HG03280 (cell line): ENCODE results near the gene AGBL4.

ENCODE experiments used
- ATAC-seq: cut with Tn5 transposase; IDR thresholded peaks from one replicate; pipeline ENCODE4 v1.9.1; 2021; ENCODE audit warnings: mild to moderate bottlenecking, moderate library complexity; ENCODE audit not compliant: unreplicated experiment

The AGBL4 gene

DNA sequence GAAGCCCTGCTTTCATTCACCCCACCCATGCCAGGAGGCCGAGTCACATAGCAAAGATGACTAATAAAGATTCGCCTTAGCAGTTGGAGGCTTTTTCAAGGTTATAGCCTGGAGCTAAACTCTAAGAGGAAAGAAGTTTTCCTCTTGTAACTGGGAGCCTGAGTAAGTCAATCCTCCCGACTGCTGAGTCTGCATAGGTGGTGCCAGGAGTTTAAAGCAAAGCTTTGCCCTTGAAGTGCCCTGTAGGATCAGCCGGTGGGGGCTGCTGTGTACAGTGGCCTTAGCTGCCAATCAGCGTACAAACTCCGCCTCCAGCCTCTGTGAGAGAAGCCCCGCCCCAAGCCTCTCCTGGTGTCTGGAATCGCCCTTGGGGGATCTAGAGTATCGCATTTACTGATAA, 1404.2 kb downstream of the AGBL4 start:
- no peak for ATAC-seq

DNA sequence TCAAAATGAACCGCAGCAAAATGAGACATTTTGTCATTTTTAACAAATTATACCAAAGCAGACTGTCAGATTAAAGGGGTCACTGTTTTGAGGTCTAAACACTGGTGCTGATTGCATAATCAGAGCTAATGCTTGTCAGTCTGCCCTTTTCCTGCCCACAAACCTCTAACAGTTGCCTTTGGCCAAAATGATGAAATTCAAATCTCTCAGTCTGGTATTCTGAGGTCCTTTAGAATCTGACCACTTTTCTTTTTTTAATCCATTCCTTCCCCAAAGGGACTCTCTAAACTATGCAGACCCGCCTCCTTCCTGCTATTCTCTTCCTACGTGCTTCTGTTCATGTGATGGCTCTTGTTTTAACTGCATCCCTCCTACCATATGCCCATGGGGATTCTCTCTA, 1406.5 kb downstream of the AGBL4 start:
- no peak for ATAC-seq

DNA sequence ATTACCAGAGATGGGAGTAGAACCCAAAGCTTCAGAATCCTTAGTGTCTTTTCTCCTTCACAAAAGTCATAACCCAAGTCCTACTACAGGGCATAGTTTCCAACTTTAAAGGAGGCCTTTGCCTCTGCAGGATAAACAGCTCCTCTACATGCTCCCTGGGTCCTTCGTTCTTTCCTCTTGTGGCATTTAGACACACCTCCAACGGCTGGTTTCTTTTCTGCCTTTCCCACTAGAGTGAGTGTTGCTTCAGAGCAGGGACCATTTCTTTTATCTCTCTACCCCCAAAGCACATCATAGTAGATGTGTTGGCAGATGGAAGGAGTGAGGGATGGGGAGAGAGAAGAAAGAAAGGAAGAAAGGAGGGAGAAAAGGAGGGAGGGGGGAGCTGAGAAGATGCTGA, 1407.0 kb downstream of the AGBL4 start:
- no peak for ATAC-seq

DNA sequence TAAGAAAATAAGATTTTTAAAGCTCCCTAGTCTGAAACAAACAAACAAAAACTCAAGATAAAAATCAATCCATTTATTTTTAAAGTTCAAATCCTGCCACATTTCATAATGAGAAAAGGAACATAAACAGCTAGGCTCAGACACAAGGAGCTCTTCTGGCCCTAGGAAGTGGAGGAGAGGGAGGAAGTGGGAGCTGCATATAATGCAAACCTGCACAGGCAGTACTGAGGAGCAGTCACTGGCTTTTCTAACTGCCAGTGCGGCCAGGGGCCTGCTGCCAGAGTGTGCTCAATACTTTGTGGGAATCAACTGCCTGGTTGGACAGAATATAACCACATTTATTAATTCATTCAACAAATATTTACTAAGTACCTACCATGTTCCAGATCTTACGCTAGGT, 1411.9 kb downstream of the AGBL4 start:
- no peak for ATAC-seq

DNA sequence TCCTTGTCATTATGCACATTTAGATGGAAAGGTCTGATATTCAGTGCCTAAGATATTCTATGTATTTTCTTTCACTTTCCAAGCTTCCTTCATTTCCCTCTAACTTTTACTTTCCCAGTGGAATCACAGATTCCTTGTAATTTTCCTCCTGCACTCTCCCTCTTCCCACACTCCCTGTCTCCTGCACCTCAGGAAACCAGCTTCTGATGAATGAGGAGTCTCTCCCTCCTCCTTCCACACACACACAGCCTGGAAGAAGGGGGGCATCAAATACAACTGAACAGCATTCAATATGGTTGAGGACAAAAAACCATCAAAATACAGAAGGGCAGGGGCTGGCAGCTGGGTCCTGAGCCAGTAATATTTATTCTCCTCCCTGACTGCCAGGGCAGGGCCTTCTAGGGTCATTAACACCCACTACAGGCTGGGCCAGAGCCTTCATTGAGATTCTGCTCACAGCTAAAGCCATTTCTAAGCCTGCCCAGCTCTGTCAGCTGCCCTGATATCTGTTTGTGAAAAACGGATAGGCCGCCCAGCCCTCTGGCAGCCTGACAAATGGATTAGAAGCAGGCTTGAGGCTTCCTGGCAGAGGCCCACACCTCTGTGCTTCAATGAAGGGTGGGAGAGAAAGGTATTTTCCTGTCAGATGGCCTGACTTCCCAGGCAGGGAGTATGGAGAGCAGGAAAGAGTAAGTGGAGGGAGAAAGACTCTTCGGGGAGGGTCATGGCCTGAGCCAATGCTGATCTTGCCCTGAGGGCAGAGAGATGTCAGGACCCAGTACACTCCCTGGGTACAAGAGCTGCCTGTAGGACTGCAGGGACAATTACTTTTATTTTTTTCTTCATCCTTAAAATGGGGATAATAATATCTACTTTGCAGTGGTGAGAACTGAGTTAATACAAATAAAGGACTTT, 1412.9 kb downstream of the AGBL4 start:
- ATAC-seq, result no peak

DNA sequence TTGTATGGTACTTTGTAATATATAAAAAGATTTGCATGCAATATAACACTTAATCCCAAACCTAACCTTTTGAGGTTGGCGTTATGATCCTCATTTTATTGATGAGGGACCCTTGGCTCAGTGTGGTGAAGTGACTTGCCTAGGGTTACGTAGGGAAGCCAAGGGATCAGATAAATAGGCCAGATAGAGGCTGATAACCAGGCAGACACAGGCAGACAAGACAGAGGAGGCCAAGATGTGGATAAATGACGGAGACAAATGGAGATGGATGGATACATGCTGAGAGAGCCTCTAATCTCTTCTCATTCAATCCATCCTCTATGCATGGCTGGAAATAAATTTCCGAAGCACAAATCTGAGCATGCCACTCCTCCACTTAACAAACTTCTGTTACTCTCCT, 1414.9 kb downstream of the AGBL4 start:
- no peak for ATAC-seq

DNA sequence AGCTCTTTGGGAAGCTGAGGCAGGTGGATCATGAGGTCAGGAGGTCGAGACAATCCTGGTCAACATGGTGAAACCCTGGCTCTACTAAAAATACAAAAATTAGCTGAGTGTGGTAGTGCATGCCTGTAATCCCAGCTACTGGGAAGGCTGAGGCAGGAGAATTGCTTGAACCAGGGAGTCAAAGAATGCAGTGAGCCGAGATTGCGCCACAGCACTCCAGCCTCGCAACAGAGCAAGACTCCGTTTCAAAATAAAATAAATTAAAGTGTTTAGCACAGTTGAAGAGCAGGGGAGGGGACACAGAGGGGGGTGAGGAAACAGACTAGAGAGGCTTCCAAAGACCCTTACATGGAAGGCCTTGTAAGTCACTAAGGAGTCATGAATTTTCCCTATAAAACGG, 1420.5 kb downstream of the AGBL4 start:
- ATAC-seq, result no peak

DNA sequence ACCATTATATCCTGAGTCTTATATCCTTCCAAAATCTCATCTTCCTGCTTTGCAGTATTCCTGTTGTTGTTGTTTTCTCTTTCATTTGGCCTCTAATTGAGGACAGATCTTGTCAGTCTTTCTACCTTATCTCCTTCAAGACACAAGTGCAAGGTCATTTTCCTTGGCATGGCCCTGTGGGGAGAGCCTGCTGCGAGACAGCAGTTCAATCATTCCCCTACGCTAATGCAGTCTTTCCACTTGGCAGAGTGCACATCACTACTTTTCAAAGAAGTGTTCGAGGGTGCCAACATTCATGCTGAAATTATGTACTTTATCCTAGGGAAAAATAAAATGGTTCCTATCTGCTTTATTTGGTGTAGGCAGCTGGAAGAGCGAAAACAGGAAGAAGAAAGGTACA, 1421.4 kb downstream of the AGBL4 start:
- ATAC-seq, result no peak

DNA sequence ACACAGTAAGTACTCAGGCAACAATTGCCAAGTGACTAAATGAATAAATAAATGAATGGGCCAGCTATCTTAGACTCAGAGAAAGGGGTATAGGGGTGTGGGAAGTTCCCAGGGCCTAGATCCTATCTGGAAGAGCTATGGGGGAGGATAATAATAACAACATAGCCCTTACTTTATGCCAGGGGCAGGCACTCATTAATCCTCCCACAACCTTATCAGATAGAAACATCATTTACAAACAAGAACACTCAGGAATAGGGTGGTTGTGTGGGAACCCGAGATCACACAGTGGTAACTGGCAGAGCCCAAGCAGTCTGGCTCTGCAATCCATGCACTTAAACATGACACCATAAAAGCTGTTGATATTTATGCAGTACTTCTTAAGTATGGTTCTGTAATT, 1423.6 kb downstream of the AGBL4 start:
- no peak for ATAC-seq

DNA sequence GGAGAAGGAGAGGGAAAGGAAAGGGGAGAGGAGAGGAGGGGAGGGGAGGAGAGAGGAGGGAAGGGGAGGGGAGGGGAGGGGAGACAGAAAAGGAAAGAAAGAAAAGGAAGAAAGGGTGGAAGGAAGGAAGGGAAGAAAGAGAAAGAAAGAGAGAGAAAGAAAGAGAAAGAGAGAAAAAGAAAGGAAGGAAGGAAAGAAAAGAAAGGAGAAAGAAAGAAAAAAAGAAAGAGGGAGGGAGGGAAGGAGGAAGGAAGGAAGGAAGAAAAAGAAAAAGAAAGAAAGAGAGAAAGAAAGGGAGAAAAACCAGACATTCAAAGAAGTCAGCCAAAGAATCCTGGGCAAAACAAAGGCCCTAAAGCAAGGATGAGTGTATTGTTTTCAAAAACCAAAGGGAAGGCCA, 1426.1 kb downstream of the AGBL4 start:
- no peak for ATAC-seq

DNA sequence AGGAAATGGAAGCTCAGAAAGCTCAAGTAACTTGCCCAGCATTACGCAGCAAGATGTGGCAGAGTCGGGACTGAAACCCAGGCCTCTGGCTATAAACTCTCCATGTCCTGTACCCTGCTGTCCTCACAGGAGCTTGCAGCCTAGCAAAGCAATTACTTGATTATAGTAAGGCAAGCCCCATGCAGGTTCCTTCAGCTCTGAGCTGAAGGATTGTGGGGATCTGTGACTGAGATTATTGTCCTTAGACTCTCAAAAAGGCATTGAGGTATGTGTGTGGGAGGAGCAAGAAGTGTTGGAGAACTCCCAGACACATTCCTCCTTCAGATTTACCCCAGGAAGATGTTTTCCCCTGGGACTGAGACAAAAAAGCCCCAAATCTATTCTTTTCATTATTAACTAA, 1427.7 kb downstream of the AGBL4 start:
- ATAC-seq, result no peak

DNA sequence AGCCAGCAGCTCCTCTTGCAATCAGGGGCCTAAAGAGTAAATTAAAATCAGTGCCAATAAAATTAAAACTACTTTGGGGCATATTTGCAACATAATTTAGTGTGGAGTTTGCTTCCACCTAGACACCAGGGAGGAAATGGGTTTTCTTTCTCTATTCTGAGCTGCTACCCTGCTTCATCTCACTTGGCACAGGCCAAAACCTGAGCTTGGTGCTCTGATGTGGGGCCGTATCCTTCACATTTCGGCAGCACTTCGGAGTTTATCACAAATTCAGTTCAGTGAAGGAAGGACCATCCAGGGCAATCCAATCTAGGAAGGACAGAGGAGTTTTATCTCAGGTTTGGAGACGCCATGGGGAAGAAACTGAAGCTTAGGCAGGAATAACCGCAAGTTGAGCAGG, 1428.1 kb downstream of the AGBL4 start:
- no peak for ATAC-seq

DNA sequence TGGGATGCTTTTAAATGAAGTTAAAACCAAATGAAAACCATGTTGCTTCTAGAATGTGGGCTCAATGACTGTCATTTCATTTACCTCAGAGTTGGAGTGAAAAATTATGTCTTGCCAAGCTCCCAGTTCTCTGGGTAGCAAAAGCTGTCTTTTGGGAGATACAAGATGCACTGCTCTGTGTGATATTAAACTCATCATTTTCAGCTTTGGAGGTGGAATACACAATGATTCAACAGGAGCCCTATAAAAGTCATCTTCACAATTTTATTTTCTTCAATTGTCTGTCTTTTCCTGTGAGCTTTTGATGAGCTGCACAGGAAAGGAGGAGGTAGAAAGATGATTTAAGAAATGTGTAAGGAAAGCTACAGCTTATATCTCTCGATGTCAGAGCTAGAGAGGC, 1431.4 kb downstream of the AGBL4 start:
- ATAC-seq, result no peak

DNA sequence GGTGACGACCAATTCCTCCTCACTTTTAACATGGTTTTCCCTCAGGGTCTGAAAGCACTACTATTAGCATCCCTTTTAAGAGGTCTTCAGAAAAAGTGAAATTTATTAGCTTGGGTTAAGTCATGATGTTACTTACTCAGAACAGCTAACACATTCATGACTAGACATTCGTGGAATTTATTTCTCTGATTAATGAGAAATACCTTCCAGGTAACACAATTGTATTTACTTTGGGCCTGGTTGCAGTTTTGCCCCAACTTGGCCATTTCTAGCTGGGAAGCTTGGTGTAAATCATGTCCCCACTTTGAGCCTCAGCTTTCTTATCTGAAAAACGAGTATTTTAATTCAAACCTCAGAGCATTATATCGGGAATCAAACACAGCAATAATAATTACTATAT, 1432.6 kb downstream of the AGBL4 start:
- ATAC-seq, result no peak

DNA sequence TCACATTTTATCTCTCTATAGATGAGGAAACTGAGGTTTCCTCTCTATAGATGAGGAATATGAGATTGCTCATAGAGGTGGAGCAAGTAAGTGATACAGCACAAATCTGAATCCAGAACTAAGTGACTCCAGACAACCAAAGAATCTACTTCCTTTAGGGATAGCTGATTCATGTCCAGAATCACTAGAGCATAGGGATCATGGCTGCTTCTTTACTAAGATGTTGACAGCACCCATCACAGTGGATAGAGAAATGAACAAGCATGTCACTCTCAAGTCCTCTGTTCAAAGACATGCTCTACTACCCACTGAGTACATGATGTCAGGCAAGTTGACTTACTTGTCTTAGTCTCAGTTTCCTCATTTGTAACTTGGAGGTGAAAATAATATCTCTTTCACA, 1435.7 kb downstream of the AGBL4 start:
- no peak for ATAC-seq

DNA sequence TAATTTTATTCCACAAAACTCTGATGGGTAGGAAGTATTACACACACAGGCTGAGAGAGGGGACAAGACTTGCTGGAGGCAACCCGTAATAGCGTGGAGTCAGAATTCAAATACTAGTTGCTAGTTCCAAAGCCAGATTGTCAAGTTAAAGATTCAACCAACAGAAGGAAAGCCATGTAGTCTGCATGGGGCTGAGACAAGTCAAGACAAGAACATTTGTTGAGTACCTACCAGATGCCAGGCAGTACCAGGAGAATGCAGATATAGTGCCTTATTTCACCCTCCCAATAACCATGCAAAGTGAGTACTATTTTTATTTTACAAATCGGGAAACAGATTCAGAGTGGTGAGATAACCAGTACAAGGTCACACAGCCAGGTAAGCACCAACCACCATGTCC, 1441.3 kb downstream of the AGBL4 start:
- ATAC-seq, result no peak

DNA sequence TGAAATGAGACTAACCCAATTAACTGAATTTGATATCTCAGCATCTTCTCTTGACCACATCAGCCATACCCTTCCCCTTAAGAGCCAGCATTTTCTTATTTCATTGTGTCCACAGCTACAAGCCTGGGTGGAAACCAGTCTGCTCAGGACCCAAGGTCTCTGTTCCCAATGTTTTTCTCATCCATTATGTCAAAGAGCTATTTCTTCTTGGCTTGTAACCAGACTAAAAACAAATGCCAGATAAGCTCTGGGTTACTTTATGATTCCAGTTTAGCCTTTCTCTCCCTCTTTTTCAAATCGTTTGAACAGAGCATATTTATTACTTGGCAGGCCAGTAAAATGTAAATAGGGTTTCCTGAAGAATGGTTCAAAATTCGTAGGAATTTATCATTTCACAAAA, 1442.5 kb downstream of the AGBL4 start:
- no peak for ATAC-seq

DNA sequence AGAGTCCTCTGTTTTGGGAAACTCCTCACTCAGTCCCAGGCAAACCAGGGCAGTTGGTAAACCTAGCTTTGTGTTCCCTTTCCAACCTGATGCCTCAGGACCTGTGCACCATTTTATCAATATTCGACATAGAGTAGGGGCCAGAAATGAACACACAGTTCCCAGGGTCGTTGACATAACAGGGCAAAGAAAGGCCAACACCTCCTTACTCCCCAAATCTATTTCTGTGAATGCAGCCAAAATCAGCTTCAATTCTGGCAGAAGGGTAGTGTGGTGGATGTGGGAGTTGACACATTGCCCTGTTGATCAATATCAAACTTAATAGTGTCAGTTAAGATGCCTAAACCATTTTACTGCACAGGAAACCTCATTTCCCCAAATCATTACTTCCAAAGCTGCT, 1447.2 kb downstream of the AGBL4 start:
- ATAC-seq, result no peak

DNA sequence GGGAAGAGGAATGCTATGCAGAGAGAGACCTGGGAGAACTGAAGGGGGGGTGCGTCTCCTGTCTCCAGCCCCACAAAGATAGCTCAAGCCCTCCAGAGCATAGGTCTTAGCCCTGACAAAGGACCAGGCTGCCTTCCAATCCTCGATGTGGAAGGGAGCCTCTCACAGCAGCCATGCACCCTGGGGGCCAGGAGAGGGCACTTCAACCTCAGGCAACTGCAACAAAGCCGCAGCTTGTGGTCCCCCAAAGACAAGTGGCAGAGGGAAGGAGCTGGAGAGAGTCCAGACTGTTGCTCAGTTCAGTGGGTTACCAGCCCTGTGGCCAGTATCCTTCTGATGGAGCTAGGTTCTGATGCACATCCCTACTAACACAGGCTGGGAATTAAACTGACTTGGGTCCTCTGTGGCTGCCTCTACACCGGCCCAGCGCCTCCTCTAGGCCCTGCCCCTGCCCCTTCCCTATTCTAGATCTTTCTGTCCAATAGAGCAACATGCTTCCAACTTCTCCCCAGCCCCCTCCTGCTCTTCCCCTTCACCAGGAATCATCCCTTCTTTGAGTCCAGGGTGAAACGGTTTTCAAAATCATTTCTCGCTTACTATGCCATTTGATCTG, 1451.0 kb downstream of the AGBL4 start:
- ATAC-seq, result no peak

DNA sequence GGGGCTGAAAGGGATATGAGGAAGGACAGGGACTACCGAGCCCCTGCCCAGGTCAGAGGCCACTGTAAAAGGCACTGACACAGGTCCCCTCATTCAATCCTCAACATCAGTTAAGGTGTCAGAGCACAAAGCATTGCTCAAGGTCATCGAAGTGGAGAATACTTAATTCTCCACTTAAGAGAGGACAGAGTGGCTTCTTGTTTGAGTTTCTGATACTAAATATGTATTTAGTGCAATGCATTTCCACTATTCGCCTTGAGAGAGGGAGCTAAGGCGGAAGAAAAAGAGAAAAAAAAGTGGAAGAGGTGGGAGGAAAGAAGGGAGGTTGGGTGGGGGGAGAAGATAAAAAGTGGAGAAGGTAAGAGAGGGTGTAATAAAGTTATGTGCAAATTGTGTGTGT, 1451.6 kb downstream of the AGBL4 start:
- ATAC-seq, result no peak

DNA sequence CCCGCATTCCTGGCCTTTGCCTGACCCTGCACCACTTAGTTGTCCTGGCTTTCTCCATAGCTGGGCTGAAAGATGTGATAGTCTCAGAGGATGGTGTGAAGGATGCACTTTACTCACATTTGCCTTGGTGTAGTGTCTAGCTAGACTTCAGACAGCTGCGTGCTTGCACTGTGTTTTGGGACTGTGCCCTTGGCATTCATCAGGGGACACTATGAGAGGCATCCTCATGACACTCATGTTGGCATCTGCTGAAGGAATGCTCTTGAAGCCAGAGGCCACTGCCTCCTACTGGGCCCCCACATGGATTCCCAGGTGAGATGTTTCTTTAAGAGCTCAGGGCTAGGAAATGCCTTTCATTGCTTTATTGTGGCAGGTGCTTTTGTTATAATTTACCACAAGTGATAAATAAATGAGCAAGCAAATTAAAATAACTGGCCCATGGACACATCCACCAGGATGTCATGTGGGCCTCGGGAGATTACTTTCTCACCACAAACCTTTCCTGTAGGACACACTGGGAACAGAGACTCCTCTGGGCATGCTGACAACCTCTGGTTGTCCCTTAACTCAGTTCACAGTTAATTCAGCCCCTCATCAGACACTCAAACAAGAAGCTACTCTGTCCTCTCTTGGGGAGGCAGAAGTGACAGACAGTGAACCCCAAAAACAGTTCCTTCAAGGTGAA, 1452.3 kb downstream of the AGBL4 start:
- no peak for ATAC-seq

DNA sequence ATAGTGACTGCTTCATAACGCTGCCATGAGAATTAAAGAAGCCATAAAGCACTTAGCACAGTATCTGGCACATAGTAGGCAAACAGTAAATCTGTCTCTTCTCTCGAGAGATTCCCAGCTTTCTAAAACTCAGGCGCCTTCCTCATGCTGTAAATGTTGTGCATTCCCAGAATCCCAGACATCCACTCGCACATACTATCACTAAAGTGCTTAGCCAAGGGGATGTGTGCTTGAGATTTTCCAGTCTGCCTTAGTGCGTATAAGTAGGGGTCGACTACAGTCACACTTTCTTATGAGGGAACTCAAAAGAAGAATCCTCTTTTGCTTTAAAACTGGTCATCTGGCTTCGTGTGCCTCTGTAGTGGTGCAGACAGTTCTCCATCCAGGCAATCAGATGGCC, 1453.2 kb downstream of the AGBL4 start:
- no peak for ATAC-seq
